ENCODE measurements around the gene SLC4A1. TPM values are rescaled to one million over a fixed set of nuclear protein-coding genes. Genes with fewer than 3 reads are reported as not detected.

The SLC4A1 gene
- total and polyA plus RNA-seq, 2 donors (not counting 3 experiments of a cell fraction or from before 2014, with no cell fraction given): not detected

DNA sequence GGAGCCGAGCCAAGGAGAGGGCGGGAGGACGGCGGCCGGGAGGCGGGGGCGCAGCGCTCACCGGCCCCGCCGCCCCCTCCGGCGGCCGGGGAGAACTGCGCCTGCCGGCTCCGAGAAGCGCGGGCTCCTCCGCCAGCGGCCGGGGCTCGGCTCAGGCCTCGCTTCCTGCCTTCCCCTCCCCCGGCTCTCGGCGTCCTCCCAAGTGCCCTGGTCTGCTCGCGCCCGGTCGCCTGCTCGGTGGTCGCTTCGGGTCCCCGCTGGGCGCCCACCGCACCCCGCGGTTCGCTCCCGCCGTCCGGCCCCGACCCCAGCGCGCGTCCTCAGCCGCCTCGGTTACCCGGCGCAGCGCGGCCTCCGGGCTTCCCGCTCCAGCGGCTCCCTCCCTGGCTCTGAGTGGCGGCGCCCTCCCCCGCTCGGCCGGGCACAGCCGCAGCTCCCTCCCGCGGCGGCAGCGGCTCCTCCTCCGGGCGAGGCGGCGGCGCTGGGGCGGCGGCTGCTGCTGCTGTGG, 48.8 kb downstream of the SLC4A1 start:
- H3K79me2 ChIP-seq (ENCODE audit: control insufficient read depth, insufficient read depth, low read length): peaks cover 28% of the 10 kb centered on the region
- CTCF ChIA-PET: interaction anchor here (1.0 to 7.3 kb wide), 7 partner anchors 9 to 304 kb away, joined by 3 to 68 read pairs (median 5); partner anchors contain the start of genes RUNDC3A, SLC25A39 and TMUB2
- no peak for FAIRE-seq
- peaks cover 17 to 27% of the 10 kb centered on the region in 2 experiments for H3K36me3 ChIP-seq (ENCODE audit: control insufficient read depth in 2 of 2, extremely low read depth in 1 of 2, insufficient read depth in 2 of 2, low read length in 2 of 2)
- H4K20me1 ChIP-seq (replicated peaks; ENCODE audit: control insufficient read depth, extremely low read depth, insufficient read depth, low read length): no peaks in the 10 kb centered on the region
- peak; percentile 54 for DNase-seq (ENCODE audit: low read depth, low spot score)
- no peak overlapping the region for H2AFZ ChIP-seq (ENCODE audit: low read depth, low read length)
- H3K4me1 ChIP-seq (ENCODE audit: control insufficient read depth, extremely low read depth, insufficient read depth, low read length): peaks cover 40% of the 10 kb centered on the region
- H3K4me2 ChIP-seq (ENCODE audit: insufficient read depth, low read length): no peak overlapping the region
- TF ChIP-seq, protein P1, sequence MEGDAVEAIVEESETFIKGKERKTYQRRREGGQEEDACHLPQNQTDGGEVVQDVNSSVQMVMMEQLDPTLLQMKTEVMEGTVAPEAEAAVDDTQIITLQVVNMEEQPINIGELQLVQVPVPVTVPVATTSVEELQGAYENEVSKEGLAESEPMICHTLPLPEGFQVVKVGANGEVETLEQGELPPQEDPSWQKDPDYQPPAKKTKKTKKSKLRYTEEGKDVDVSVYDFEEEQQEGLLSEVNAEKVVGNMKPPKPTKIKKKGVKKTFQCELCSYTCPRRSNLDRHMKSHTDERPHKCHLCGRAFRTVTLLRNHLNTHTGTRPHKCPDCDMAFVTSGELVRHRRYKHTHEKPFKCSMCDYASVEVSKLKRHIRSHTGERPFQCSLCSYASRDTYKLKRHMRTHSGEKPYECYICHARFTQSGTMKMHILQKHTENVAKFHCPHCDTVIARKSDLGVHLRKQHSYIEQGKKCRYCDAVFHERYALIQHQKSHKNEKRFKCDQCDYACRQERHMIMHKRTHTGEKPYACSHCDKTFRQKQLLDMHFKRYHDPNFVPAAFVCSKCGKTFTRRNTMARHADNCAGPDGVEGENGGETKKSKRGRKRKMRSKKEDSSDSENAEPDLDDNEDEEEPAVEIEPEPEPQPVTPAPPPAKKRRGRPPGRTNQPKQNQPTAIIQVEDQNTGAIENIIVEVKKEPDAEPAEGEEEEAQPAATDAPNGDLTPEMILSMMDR (IDR thresholded peaks at IDR 0.05; ENCODE audit: extremely low read depth in 1 of 2, insufficient read depth in 1 of 2, low read depth in 1 of 2, low read length in 2 of 2): peak; percentile 33 to 41
- TF ChIP-seq JUN (IDR thresholded peaks at IDR 0.05; ENCODE audit: borderline replicate concordance, insufficient read depth, insufficient read length, low read depth) (no peak), EZH2 (IDR thresholded peaks at IDR 0.05; ENCODE audit: borderline replicate concordance, low read depth, low read length, severe bottlenecking) (no peak), MYC (IDR thresholded peaks at IDR 0.05; ENCODE audit: low read depth, low read length) (no peak), POLR2A (IDR thresholded peaks at IDR 0.05; ENCODE audit: low read depth, low read length) (peak; percentile 55), POLR2AphosphoS5 (IDR thresholded peaks at IDR 0.05; ENCODE audit: insufficient read depth, low read depth, low read length) (peak; percentile 76)
- H3K9me1 ChIP-seq (replicated peaks; ENCODE audit: control insufficient read depth, extremely low read depth, insufficient read depth, low read length): no peaks in the 10 kb centered on the region
- H3K27ac ChIP-seq (ENCODE audit: insufficient read depth, low read depth, low read length): peak overlapping the region; percentile 71
- POLR2A ChIA-PET: interaction anchor here (0.9 kb wide), 1 partner anchor 108 kb away, joined by 5 read pairs; no protein-coding TSS in a partner anchor
- H3K27me3 ChIP-seq (ENCODE audit: control insufficient read depth in 2 of 2, insufficient read depth in 2 of 2, low read length in 2 of 2): no peaks in the 10 kb centered on the region
- H3K4me3 ChIP-seq (replicated peaks in 1 of 3; ENCODE audit: insufficient read depth in 1 of 3, low read depth in 1 of 3, low read length in 3 of 3): peak overlapping the region; percentile 30 to 68 (median 52)
- dilution Hi-C loops (cut with MboI; ENCODE audit: extremely low pct_ligation_motif_present, low sequenced_read_pairs): no loop called here
- peak overlapping the region; percentile 84 for H3K9ac ChIP-seq (replicated peaks; ENCODE audit: extremely low read depth, insufficient read depth, low read length)
- intact Hi-C loops (cut with micrococcal nuclease): loop anchor here (2.0 kb wide), 1 partner anchor 18 kb away; no protein-coding TSS in a partner anchor
- no peaks in the 10 kb centered on the region for H3K9me3 ChIP-seq (replicated peaks; ENCODE audit: control insufficient read depth, insufficient read depth, low read length)
- BruUV-seq (replicated peaks): no TSS peak

Measured in endothelial cell of umbilical vein (primary cell).